ENCODE measurements around the gene EXOC3.

DNA sequence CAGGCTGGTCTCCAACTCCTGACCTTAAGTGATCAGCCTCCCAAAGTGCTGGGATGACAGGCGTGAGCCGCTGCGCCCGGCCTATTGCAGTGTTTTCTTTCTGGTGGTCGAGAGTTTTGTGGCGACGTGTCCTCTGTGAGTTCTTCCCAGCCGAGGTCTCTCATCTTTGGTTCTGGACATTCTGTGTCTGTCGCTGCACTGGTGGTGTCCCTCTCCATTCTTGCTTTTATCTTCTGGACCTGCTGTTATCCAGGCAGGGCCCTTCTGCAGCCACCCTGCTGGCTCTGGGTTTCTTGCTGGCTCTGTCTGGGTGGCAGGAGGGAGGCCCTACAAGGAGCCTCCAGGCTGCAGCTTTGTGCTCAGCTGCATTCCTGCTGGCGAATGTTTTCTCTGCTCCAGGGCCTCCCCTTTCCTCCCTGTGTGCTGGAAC lies 49.1 kb upstream of the EXOC3 start:
- TF ChIP-seq CTCF (IDR thresholded peaks at IDR 0.05): no peak
- TF ChIP-seq POLR2A (IDR thresholded peaks at IDR 0.05): no peak

Measured in breast epithelium (tissue), 3 donors.